ENCODE measurements around the gene PRELP.

The PRELP gene

GRCh38 chr1:203486618-203487370 is 11.2 kb downstream of the PRELP start:
- H3K4me3 ChIP-seq (ENCODE audit: low read depth, low read length) = peak overlapping the region; percentile 54
- DNase-seq (ENCODE audit: low read depth) = peak; percentile 38
- no peak for TF ChIP-seq CTCF (conservative IDR thresholded peaks at IDR 0.05; ENCODE audit: low read depth, low read length)

- no peak overlapping the region for H3K4me3 ChIP-seq (ENCODE audit: low read depth, low read length)
- no peak for TF ChIP-seq CTCF (conservative IDR thresholded peaks at IDR 0.05; ENCODE audit: low read depth, low read length)
These were observed 12.9 kb downstream of the PRELP start for GRCh38 chr1:203488539-203488938.

GRCh38 chr1:203490607-203491006 is 15.0 kb downstream of the PRELP start:
- H3K4me3 ChIP-seq (ENCODE audit: low read depth, low read length) = no peak overlapping the region
- no peak for DNase-seq (ENCODE audit: low read depth)
- TF ChIP-seq CTCF (conservative IDR thresholded peaks at IDR 0.05; ENCODE audit: low read depth, low read length) = no peak

More at GRCh38 chr1:203488539-203488938, 12.9 kb downstream of the PRELP start:
- DNase-seq (ENCODE audit: low read depth) = no peak

GRCh38 chr1:203491664-203492063 is 16.1 kb downstream of the PRELP start:
- DNase-seq (ENCODE audit: low read depth) = no peak
- no peak for TF ChIP-seq CTCF (conservative IDR thresholded peaks at IDR 0.05; ENCODE audit: low read depth, low read length)
- no peak overlapping the region for H3K4me3 ChIP-seq (ENCODE audit: low read depth, low read length)

GRCh38 chr1:203492082-203492747 is 16.6 kb downstream of the PRELP start:
- no peak overlapping the region for H3K4me3 ChIP-seq (ENCODE audit: low read depth, low read length)
- DNase-seq (ENCODE audit: low read depth) = no peak
- TF ChIP-seq CTCF (conservative IDR thresholded peaks at IDR 0.05; ENCODE audit: low read depth, low read length) = no peak

GRCh38 chr1:203492748-203493130 is 17.1 kb downstream of the PRELP start:
- H3K4me3 ChIP-seq (ENCODE audit: low read depth, low read length) = no peak overlapping the region
- no peak for TF ChIP-seq CTCF (conservative IDR thresholded peaks at IDR 0.05; ENCODE audit: low read depth, low read length)
- no peak for DNase-seq (ENCODE audit: low read depth)

Measured in choroid plexus epithelial cell (primary cell).